ENCODE data around the gene C2orf74. TPM values are rescaled to one million over a fixed set of nuclear protein-coding genes. Genes with fewer than 3 reads are reported as not detected.

Gene C2orf74
- total RNA-seq, 2 experiments from 2014 or later: 13.3 to 14.0 TPM

GRCh38 chr2:61177727-61178549 lies 15.9 kb downstream of the C2orf74 start:
- peak; percentile 48 for DNase-seq
- H3K4me1 Mint-ChIP-seq (ENCODE audit: low read depth): peaks cover 52% of the 10 kb centered on the region
- no peaks in the 10 kb centered on the region for H3K9me3 Mint-ChIP-seq
- peak overlapping the region; percentile 94 for H3K27ac Mint-ChIP-seq
- ATAC-seq: peak; percentile 17
- H3K27me3 Mint-ChIP-seq: no peaks in the 10 kb centered on the region
- intact Hi-C loops (cut with micrococcal nuclease): no loop called here
- no peak for TF ChIP-seq CTCF (IDR thresholded peaks at IDR 0.05)
- ChIA-PET CTCF (interaction anchor here (1.1 to 1.6 kb wide), 3 partner anchors 15 to 180 kb away, joined by 3 to 4 read pairs (median 3); no protein-coding TSS in a partner anchor), POLR2A (interaction anchor here (0.7 to 2.4 kb wide), 12 partner anchors 11 to 360 kb away, joined by 3 to 8 read pairs (median 6); partner anchors contain the start of gene XPO1)
- peak overlapping the region; percentile 90 for H3K4me3 Mint-ChIP-seq
- H3K36me3 Mint-ChIP-seq (ENCODE audit: low read depth): peaks cover 43% of the 10 kb centered on the region

DNA sequence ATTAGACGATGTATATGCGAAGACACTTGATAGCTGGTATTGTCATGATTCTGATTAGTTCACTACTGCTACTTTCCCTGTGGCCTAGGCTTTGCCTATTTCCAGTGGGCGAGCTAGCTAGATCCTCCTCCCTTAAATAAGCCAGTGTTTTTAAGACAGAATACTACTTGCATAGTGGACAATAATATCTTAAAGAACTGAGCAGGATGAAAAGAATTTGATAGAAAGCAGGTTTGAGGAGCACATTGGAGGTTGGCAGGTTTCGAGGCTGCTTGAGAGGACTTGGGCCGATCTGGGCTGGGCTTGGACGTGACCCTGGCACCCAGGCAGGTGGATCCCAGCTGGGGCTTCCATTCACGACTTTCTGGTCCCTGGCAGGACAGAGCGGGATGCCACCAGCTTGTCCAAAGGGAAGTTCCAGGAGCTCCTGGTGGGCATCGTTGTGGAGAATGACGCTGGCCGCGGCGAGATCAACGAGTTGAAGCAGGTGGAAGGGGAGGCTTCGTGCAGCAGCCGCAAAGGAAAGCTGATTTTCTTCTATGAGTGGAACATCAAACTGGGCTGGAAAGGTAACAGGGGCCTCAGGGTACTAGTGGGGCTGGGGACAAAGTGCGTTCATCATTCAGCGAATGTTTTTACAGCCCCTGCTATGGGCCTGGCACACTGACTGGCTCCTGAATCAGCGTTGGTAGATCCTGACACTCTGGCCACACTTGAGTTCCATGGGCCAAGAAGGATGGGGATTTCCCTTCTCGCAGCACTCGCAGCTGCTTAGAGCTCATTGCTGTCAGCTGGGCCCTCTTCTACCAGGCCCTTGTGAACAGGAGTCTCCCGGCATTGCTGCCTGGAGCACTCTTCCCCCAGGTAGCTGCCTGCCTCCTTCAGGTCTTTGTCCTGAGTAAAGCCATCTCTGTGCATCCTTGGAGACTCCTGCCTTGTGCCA lies 16.9 kb downstream of the C2orf74 start:
- Mint-ChIP-seq H3K4me1 (ENCODE audit: low read depth) (peaks cover 57% of the 10 kb centered on the region), H3K4me3 (peak overlapping the region; percentile 90), H3K36me3 (ENCODE audit: low read depth) (peaks cover 52% of the 10 kb centered on the region), H3K27ac (peak overlapping the region; percentile 94), H3K9me3 (no peaks in the 10 kb centered on the region), H3K27me3 (no peaks in the 10 kb centered on the region)
- intact Hi-C loops (cut with micrococcal nuclease): no loop called here
- no peak for TF ChIP-seq CTCF (IDR thresholded peaks at IDR 0.05)
- no peak for ATAC-seq
- DNase-seq: peak; percentile 30
- ChIA-PET POLR2A (interaction anchor here (0.7 to 2.4 kb wide), 7 partner anchors 10 to 359 kb away, joined by 3 to 8 read pairs (median 5); partner anchors contain the start of gene XPO1), CTCF (interaction anchor here (1.0 to 1.6 kb wide), 4 partner anchors 14 to 181 kb away, joined by 3 to 4 read pairs (median 3); no protein-coding TSS in a partner anchor)

DNA sequence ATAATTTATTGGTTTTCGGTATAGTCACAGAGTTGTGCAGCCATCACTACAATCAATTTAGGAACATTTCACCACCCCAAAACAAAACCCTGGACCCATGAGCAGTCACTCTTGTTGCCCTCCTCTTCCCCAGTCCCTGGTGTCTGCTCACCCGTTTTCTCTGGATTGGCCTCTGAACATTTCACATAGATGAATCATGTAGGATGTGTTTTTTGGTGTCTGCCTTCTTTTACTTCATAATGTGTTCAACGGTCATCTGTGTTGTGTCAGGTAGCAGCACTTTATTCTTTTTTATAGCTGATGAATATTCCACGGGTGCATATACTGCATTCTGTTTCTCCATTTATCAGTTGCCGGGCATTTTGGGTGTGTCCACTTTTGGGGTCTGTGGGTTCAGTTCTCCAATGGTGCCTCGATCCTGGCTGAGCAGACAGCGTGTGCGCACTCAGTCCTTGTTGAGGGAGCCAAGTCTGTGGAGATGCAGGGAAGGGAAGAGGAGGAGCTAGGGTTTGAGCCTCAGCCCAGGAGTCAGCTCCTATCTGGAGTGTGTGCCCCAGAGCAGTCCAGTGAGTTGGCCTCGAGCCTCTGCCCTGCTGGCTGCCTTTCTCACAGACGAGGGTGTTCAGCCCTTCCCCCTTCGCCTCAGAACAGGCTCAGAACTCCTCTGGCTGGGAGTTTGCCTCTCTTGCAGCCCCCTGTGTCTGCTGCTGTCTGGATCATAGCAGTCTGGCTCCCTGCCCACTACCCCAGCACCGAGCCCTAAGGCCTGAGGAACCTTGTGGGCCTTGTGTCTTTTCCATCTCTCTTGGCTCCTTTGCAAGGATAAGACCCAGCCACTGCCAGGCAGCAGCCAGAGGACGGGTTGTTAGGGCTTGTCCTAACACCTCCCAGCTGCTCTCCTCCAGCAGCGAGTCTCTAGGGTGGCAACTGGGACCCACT lies 18.0 kb downstream of the C2orf74 start:
- TF ChIP-seq CTCF (IDR thresholded peaks at IDR 0.05): no peak
- DNase-seq: no peak
- H3K36me3 Mint-ChIP-seq (ENCODE audit: low read depth): peaks cover 60% of the 10 kb centered on the region
- intact Hi-C loops (cut with micrococcal nuclease): no loop called here
- peak overlapping the region; percentile 90 for H3K4me3 Mint-ChIP-seq
- H3K27me3 Mint-ChIP-seq: no peaks in the 10 kb centered on the region
- CTCF ChIA-PET: interaction anchor here (1.0 kb wide), 1 partner anchor 13 kb away, joined by 3 read pairs; no protein-coding TSS in a partner anchor
- ATAC-seq: no peak
- H3K4me1 Mint-ChIP-seq (ENCODE audit: low read depth): peaks cover 61% of the 10 kb centered on the region
- POLR2A ChIA-PET: interaction anchor here (2.4 kb wide), 1 partner anchor 9 kb away, joined by 6 read pairs; no protein-coding TSS in a partner anchor
- H3K27ac Mint-ChIP-seq: peak overlapping the region; percentile 94
- H3K9me3 Mint-ChIP-seq: no peaks in the 10 kb centered on the region

- ATAC-seq (no peak), DNase-seq (no peak)
- Mint-ChIP-seq H3K27me3 (no peaks in the 10 kb centered on the region), H3K4me1 (ENCODE audit: low read depth) (peaks cover 64% of the 10 kb centered on the region), H3K27ac (peak overlapping the region; percentile 94), H3K4me3 (peak overlapping the region; percentile 90), H3K36me3 (ENCODE audit: low read depth) (peaks cover 67% of the 10 kb centered on the region), H3K9me3 (no peaks in the 10 kb centered on the region)
- CTCF ChIA-PET: no interaction called here
- TF ChIP-seq CTCF (IDR thresholded peaks at IDR 0.05): no peak
- POLR2A ChIA-PET: no interaction called here
- intact Hi-C loops (cut with micrococcal nuclease): no loop called here
These were observed 18.7 kb downstream of the C2orf74 start for GRCh38 chr2:61180686-61181085.
